HG03460 (cell line): ENCODE results near the gene RASGEF1C.

Experiments
- ATAC-seq: cut with Tn5 transposase; IDR thresholded peaks from one replicate; pipeline ENCODE4 v1.9.1; 2021; ENCODE audit not compliant: unreplicated experiment

The RASGEF1C gene

DNA sequence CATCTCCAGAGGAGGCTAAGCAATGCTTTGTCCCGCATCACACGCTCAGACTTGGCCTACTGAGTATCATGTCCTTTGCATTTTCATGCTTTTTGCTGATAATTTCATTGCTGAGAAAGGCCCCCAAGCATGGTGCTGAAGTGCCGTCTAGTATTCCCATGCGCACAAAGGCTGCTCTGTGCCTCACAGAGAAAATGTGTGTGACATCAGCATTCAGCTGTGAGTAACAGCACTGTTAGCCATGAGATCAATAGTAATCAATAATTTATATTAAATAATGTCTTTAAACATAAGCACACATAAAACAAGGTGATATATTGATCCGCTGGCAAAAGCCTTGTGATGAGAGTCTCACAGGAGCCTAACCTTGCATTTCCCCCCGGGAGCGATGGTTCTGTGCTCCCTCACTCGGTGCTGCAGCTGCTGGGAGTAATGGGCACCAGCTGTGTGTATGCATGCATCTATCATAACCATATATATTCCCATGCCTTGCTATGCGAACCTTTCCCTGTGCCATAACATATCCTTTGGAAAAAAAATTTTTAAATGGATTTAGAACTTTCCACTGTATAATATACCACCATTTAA lies 87.1 kb downstream of the RASGEF1C start:
- ATAC-seq = no peak

DNA sequence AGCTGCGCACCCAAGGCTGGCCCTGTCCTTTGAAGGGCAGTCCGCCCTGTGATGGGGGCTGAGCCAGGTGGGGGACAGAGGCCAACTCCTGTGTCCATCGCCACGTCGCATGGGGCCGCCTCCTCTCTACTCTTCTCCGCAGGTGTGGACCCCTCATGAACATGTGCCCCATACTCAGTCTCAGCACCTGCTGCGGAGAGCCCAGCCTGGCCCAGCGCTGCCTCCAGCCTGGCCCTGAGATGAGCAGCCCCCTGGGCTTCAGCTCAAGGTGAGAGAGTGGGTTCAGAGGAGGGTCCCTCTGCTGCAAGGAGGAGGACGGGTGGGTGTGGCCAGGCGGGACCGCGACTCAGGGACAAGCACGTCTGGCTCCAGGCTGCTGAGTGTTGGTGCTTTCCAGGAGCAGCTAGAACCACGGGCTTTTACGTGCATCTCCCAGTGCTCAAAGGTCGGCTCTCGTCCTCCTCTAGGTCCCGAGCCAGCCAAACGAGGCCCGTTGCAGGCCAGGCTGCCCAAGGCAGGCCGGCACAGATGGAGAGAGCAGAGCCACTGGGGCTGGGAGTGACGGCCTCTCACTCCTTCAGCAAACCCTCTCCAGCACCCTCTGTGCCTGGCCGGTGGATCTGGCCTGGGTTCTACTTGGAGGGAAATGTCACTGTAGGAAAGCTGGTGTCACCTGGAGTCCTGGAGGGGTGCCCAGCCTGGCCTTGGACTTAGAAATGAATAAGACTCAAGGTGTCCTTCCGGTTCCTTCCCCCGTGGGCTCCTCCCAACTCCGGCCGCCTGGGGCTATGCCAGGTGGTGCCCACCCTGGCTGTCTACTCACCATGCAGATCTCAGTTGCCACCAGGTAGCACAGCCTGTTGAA lies 88.5 kb downstream of the RASGEF1C start:
- no peak for ATAC-seq

- ATAC-seq = no peak
Measured at GRCh38 chr5:180119903-180120236, 89.1 kb downstream of the RASGEF1C start.

- no peak for ATAC-seq
Measured at GRCh38 chr5:180119031-180119902, 89.7 kb downstream of the RASGEF1C start.

DNA sequence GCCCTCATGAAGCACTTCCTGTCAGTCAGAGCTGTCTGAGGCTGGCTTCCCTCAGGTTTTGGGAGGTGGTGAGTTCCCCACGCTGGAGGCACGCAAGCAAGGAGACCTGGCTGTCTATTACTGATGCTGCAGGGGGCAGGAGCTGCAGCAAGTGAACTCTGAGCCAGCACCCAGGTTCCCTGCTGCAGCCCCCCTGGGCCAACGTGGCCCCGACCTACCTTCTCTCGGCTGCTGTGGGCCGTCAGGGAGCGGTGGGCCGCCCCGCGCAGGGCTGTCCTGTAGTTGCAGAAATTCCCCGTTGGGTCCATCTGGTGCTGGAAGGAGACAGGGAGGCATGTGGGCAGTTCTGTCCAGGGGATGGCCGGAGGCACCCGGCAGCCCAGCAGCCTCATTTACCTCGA lies 90.6 kb downstream of the RASGEF1C start:
- no peak for ATAC-seq

GRCh38 chr5:180117000-180117725 lies 91.8 kb downstream of the RASGEF1C start:
- no peak for ATAC-seq

DNA sequence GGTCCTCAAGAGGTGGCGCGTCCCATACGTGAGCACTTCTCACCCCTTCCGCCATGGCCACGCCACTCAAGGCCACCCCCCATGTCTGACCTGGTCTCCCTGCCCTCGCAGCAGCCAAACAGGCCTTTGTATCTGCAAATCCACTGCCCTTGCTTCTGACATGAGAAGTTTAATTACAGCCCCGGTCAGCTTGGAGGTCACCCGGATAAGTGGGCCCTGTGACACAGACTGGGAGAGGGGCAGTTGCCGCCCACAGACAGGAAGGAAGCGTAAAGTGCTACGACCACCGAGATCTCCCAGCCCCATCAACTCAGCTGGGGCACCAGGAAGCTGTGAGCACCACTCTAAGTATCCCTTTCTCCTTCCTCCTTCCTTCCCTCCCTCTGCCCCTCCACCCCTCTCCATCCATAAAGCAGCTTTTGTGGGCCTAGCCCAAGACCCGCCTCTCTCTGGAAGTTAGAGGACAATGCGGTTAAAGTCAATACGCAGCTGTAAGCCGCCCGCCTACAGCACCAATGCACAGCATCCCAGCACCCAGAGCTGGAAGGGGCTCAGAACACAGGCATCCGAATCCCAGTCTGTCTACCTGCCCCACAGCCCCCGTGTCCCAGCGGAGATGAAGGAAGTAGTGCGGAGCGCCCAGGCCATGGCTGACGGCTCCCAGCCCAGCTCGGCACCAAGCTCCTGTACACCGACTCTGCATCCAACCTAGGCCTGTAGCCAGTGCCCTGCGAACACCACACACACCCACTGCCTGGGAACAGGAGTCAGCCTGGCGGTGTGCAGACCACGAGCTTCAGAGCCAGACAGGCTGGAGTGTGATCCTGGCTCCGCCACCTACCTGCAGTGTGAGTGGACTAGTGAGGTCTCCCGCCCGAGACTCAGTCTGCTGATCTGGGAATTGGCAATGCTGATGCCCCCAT lies 92.7 kb downstream of the RASGEF1C start:
- no peak for ATAC-seq

- no peak for ATAC-seq
Measured at GRCh38 chr5:180115326-180116076, 93.5 kb downstream of the RASGEF1C start.

DNA sequence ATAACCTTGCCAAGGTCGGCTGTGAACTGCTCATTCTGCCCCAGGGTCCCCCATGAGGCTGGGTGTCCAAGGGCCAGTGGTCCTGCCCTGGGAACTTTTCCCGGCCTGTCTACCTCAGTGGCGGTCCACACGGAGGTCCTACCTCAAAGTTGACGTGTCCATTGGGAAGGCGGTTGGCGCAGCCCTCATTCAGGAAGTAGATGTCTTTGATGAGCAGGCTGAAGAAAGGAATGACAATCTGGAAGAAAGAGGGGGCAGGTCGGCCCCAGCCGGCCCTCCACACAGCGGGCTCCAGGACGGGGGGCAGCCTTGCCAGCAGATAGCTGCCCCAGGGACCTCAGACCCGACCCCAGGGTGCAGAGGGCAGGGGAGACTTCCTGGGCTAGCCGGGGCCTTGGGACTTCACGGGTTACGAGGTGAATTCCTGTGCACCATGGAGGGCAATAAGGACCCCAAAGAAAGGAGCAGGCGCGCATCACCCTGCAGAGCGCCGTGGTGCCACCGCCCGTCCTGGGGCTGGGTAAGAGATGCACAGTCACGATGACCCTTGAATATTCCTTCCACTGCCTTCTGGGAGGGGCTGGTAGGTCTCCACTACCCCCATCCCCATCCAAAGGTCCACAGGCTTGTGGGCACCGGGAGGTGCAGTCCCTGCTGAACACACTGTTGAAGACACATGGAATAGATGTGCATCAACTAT lies 94.6 kb downstream of the RASGEF1C start:
- no peak for ATAC-seq

DNA sequence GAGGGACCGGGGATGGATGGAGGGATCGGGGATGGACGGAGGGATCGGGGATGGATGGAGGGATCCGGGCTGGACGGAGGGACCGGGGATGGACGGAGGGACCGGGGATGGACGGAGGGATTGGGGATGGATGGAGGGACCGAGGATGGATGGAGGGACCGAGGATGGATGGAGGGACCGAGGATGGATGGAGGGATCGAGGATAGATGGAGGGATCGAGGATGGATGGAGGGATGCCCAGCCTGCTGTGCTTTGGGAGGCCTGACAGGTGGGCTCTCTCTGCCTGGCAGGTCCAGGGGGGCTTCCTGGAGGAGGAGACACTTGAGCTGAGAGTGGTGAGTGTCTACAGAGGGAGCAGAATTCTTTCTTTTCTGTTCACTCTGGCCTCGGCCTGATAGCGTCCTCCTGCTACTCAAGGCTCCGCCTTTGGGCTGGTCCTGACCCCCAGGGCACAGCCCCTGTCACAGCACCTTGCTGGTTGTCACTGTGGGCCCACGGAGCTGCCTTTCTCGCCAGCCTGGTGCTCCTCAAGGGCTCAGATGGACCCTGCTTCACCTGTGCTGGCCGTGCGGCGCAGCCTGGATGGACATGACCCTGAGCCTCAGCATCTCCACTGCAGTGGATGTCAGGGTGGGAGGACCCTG lies 95.2 kb downstream of the RASGEF1C start:
- no peak for ATAC-seq

- no peak for ATAC-seq
Measured at GRCh38 chr5:180112181-180112861, 96.7 kb downstream of the RASGEF1C start.

GRCh38 chr5:180111273-180112002 lies 97.6 kb downstream of the RASGEF1C start:
- no peak for ATAC-seq

DNA sequence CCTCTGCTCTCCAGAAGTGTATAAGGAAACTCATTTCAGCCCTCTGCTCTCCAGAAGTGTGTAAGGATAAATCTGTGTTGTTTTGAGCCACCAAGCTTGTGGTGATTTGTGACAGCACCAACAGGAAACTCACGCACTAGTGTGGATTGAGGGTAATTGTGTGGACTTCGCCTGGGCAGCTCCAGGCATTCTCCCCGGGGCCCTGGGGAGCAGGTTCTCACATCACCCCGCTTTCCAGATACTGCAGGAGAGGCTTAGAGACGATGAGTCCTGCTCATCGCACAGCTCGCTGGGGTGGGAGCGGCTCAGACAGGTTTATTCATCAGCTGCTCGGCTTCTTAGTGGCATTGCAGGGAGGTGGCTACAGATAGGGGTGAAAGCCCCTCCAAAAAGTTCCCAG lies 99.1 kb downstream of the RASGEF1C start:
- ATAC-seq = no peak

- no peak for ATAC-seq
Measured at GRCh38 chr5:180107005-180107404, 102.0 kb downstream of the RASGEF1C start.

GRCh38 chr5:180105827-180106312 lies 103.1 kb downstream of the RASGEF1C start:
- no peak for ATAC-seq

DNA sequence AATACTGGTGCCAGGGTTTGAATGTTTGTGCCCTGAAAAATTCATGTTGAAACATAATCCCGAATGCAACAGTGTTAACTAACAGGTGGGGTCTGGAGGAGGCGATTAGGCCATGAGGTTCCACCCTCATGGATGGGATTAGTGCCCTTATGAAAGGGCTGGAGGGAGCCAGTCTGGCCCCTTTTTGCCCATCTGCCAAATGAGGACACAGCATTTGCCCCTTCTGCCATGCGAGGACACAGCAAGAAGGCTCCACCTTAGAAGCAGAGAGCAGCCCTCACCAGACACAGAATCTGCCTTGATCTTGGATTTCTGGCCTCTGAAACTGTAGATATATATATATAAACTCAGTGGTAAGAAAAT lies 104.9 kb downstream of the RASGEF1C start:
- no peak for ATAC-seq
